SU-DHL-6 (cell line): ENCODE data around the gene STIM2.

Source experiments
- H2AFZ ChIP-seq: fragments of 200-600 bp; sonication (generic); 2 replicates; pipeline ENCODE4 v1.6.1; 2014; ENCODE audit warnings: low read depth, mild to moderate bottlenecking, moderate library complexity, mixed read lengths, antibody characterized with exemption, low read length; ENCODE audit not compliant: severe bottlenecking
- H3F3A ChIP-seq: fragments of 200-600 bp; shearing (Covaris generic); 2 replicates; pipeline ENCODE4 v1.6.0; 2016; ENCODE audit warnings: antibody characterized with exemption, mild to moderate bottlenecking; ENCODE audit not compliant: insufficient read depth
- H3K27ac ChIP-seq: fragments of 200-600 bp; sonication (generic); 2 replicates; pipeline ENCODE4 v1.5.1; 2016; ENCODE audit warnings: low read depth, mild to moderate bottlenecking, low read length, moderate library complexity, mixed read lengths
- H3K27me3 ChIP-seq: fragments of 200-600 bp; sonication (generic), shearing (Covaris generic); 2 replicates; pipeline ENCODE4 v1.6.0; 2014; ENCODE audit warnings: mild to moderate bottlenecking, low read length
- H3K36me3 ChIP-seq: fragments of 200-600 bp; sonication (generic); 2 replicates; pipeline ENCODE4 v1.6.1; 2014; ENCODE audit warnings: mild to moderate bottlenecking, low read length, mixed read lengths
- H3K4me2 ChIP-seq: fragments of 300-600, 200-600 bp; shearing (Covaris generic), sonication (generic); 2 replicates; pipeline ENCODE4 v1.6.0; 2014; ENCODE audit warnings: low read length, low read depth, mild to moderate bottlenecking; ENCODE audit not compliant: poor library complexity, severe bottlenecking
- H3K4me3 ChIP-seq: fragments of 200-600 bp; sonication (generic); 2 replicates; pipeline ENCODE4 v1.5.1; 2014; ENCODE audit warnings: antibody characterized with exemption, low read length, mild to moderate bottlenecking, mixed read lengths; ENCODE audit not compliant: insufficient read depth, poor library complexity, severe bottlenecking
- H3K79me2 ChIP-seq: fragments of 200-600 bp; sonication (generic); 2 replicates; pipeline ENCODE4 v1.6.1; 2014; ENCODE audit warnings: mild to moderate bottlenecking, low read length, moderate library complexity; ENCODE audit not compliant: insufficient read depth
- H3K9ac ChIP-seq: fragments of 200-600 bp; sonication (generic); 2 replicates; pipeline ENCODE4 v1.7.0; 2014; ENCODE audit warnings: mild to moderate bottlenecking, low read length
- H3K9me2 ChIP-seq: fragments of 200-600 bp; sonication (generic); replicated peaks from 2 replicates; pipeline ENCODE4 v1.6.1; 2014; ENCODE audit warnings: low read length; ENCODE audit not compliant: insufficient read depth
- H3K9me3 ChIP-seq: fragments of 200-600 bp; sonication (generic); 2 replicates; pipeline ENCODE4 v1.6.1; 2014; ENCODE audit warnings: low read length, mixed read lengths; ENCODE audit not compliant: insufficient read depth
- H4K20me1 ChIP-seq: fragments of 200-600 bp; sonication (generic); 2 replicates; pipeline ENCODE4 v1.6.1; 2014; ENCODE audit warnings: low read depth, mild to moderate bottlenecking, antibody characterized with exemption, low read length, moderate library complexity, mixed read lengths
- EZH2phosphoT487 ChIP-seq: fragments of 200-600 bp; sonication (generic), shearing (Covaris generic); conservative IDR thresholded peaks from 2 replicates; pipeline ENCODE4 v1.6.1; 2018; ENCODE audit warnings: mild to moderate bottlenecking, antibody characterized with exemption, low read length, moderate library complexity, mixed read lengths
- TF ChIP-seq, protein P1 (sequence below): fragments of 200-600 bp; sonication (generic); IDR thresholded peaks from one replicate; pipeline ENCODE4 v1.5.1; 2017; ENCODE audit warnings: antibody characterized with exemption, mild to moderate bottlenecking, low read length, moderate library complexity; ENCODE audit not compliant: insufficient read depth, poor library complexity, severe bottlenecking

Gene STIM2

DNA sequence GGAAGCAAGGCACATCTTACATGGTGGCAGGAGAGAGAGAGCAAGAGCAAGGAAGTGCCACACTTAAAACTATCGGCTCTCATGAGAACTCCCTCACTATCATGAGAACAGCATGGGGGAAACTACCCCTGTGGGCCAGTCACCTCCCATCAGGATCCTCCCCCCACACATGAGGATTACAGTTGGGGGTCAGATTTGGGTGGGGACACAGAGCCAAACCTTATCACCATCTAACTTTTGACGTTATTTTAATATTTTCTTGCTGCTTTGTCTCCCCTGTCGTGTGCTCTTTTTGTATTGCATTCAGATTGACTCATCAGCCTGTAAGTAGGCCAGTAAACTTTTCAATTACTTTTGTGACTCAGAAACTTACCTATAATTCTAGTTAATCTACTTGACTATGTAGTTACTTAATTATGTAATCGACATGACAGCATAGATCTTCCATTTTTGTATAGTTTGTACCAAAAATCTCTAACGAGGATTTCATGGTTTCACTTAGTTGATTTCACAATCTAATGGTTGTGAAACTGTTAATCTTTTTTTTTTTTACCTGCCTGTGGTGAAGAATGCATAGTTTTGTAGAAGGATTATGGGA lies 18.3 kb downstream of the STIM2 start:
- H3K27me3 ChIP-seq = no peaks in the 10 kb centered on the region
- peaks cover 46% of the 10 kb centered on the region for H3F3A ChIP-seq
- no peak overlapping the region for H3K4me2 ChIP-seq
- no peaks in the 10 kb centered on the region for H3K9me2 ChIP-seq
- TF ChIP-seq, protein P1, sequence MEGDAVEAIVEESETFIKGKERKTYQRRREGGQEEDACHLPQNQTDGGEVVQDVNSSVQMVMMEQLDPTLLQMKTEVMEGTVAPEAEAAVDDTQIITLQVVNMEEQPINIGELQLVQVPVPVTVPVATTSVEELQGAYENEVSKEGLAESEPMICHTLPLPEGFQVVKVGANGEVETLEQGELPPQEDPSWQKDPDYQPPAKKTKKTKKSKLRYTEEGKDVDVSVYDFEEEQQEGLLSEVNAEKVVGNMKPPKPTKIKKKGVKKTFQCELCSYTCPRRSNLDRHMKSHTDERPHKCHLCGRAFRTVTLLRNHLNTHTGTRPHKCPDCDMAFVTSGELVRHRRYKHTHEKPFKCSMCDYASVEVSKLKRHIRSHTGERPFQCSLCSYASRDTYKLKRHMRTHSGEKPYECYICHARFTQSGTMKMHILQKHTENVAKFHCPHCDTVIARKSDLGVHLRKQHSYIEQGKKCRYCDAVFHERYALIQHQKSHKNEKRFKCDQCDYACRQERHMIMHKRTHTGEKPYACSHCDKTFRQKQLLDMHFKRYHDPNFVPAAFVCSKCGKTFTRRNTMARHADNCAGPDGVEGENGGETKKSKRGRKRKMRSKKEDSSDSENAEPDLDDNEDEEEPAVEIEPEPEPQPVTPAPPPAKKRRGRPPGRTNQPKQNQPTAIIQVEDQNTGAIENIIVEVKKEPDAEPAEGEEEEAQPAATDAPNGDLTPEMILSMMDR = no peak
- no peak for TF ChIP-seq EZH2phosphoT487
- H2AFZ ChIP-seq = no peak overlapping the region
- no peak overlapping the region for H3K9ac ChIP-seq
- H3K79me2 ChIP-seq = peaks cover 99% of the 10 kb centered on the region
- H3K27ac ChIP-seq = no peak overlapping the region; the same call in 1 of the 2 replicates
- peaks cover 13% of the 10 kb centered on the region for H4K20me1 ChIP-seq
- H3K9me3 ChIP-seq = no peaks in the 10 kb centered on the region
- H3K36me3 ChIP-seq = peaks cover 46% of the 10 kb centered on the region
- no peak overlapping the region for H3K4me3 ChIP-seq

DNA sequence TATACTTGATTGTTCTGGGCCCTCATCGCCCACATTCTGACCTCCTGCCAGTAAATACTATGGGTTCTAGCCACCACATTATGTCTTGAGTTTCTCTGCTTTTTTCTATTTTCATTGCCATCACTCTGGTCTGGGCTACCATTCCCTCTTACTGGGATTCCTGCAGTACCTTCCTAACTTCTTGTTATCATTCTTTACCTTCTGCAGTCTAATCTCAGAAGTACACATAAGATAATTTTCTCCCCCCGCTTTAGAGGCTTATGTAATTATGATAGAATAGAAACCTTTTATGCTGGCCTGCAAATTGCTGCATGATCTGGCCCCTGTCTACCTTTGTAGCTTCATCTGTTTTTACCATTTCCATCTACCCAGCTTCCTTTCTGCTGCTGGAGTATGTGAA lies 19.2 kb downstream of the STIM2 start:
- no peak overlapping the region for H3K9ac ChIP-seq
- H3K27ac ChIP-seq = peak overlapping the region; percentile 45
- H3K9me2 ChIP-seq = no peaks in the 10 kb centered on the region
- H3K27me3 ChIP-seq = no peaks in the 10 kb centered on the region
- H2AFZ ChIP-seq = no peak overlapping the region
- no peak overlapping the region for H3K4me3 ChIP-seq
- peaks cover 43% of the 10 kb centered on the region for H3K36me3 ChIP-seq
- peak overlapping the region; percentile 12 for H3K4me2 ChIP-seq
- TF ChIP-seq, protein P1 = no peak
- no peak for TF ChIP-seq EZH2phosphoT487
- H3K79me2 ChIP-seq = peaks cover 99% of the 10 kb centered on the region
- no peaks in the 10 kb centered on the region for H3K9me3 ChIP-seq
- peaks cover 55% of the 10 kb centered on the region for H3F3A ChIP-seq
- H4K20me1 ChIP-seq = peaks cover 8% of the 10 kb centered on the region

DNA sequence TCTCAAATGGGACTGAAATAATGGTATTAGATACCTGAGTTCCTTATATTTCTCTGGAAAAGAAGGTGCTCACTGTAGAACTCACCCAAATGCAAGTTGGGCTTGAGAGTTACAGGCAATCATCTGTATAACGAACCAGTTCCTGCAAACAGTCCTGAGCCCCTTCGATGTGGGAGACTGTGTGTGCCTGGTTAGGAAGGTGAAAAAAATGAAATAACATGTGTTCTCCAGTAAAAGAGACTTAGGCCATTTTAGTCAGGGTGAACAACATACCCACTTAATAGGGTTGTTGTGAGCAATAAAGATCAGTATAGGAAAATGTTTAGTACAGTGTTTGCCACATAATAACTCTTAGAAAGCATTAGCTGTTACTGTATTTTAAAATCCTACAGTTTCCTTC lies 23.4 kb downstream of the STIM2 start:
- Histone ChIP-seq H3K36me3 (peaks cover 14% of the 10 kb centered on the region), H3K27ac (peak overlapping the region; percentile 91), H3K4me2 (peak overlapping the region; percentile 97), H3K9ac (peak overlapping the region; percentile 43), H3K79me2 (peaks cover 98% of the 10 kb centered on the region), H3K27me3 (no peaks in the 10 kb centered on the region), H3K9me3 (no peaks in the 10 kb centered on the region), H3K9me2 (no peaks in the 10 kb centered on the region), H2AFZ (no peak overlapping the region), H4K20me1 (peaks cover 13% of the 10 kb centered on the region), H3F3A (peaks cover 48% of the 10 kb centered on the region), H3K4me3 (peak overlapping the region; percentile 29)
- no peak for TF ChIP-seq EZH2phosphoT487
- TF ChIP-seq, protein P1 = no peak
